Peyer's patch (tissue), 4 donors: ENCODE results near the gene FBXO7.

Source experiments
- CTCF ChIP-seq, 6 experiments: fragments of 450-650 bp in 4 of 6; fragments of 200-600 bp in 2 of 6; sonication (generic) in 1 of 6; IDR thresholded peaks; one replicate each; pipeline ENCODE4 v1.5.1; 2017 to 2019; ENCODE audit warnings: antibody characterized with exemption in 6 of 6, mild to moderate bottlenecking in 3 of 6, moderate library complexity in 1 of 6
- POLR2A ChIP-seq, 2 donors: fragments of 450-650 bp; IDR thresholded peaks; one replicate each; pipeline ENCODE4 v1.5.1; 2017; ENCODE audit warnings: antibody characterized with exemption in 2 of 2, mild to moderate bottlenecking in 2 of 2, moderate library complexity in 2 of 2

DNA sequence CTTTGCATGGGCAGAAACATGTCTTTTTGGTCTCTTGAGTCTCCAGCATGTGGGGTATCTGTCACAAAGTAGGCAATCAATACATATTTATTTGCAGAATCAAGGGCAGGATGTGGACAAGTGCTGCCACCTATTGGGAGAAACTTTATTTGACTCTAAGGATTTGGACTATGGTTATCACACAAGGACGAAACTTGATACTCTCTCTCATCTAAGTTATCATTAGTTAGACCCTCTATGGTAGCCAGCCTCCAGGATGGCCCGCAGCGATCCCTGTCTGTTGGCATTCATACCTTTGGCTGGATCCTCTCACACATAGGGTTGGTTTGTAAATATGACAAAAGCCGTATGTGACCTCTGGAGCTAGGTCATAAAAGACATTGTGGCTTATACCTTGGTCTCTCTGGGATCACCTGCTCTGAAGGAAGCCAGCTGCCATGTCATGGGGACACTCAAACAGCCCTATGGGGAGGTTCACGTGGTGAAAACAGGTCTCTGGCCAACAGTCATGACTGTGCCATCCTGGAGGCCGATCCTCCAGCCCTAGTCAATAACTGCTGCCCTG is 1.1 kb upstream of the FBXO7 start:
- TF ChIP-seq POLR2A (IDR thresholded peaks at IDR 0.05) (no peak), CTCF (IDR thresholded peaks at IDR 0.05) (peak; percentile 28 to 76 (median 66))
